ENCODE data around the gene NEK6. TPM values are rescaled to one million over a fixed set of nuclear protein-coding genes. Genes with fewer than 3 reads are reported as not detected.

The NEK6 gene
- total and polyA plus RNA-seq, 2 experiments from 2014 or later, result 33.5 to 44.7 TPM

DNA sequence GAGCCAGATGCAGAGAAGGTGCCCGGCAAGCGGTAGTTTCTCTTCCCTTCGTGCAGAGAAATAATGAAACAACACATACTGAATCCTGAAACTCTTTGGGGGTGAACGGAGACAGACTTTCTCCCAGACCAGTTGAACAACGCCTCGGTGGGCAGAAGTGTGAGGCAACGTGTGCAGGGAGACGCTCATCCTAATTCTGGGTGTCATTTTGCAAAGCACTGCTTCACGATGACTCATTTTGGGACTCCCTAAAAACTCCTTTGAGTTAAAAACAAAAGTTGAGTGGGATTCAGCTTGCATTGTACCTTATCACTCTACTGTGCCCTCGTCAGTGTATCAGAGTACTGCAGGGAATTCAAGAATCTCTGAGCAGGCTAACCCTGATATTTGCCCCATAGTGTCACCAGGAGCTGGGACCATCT, 3.5 kb upstream of the NEK6 start:
- TF ChIP-seq EZH2phosphoT487 (IDR thresholded peaks at IDR 0.05; ENCODE audit: low read depth, severe bottlenecking, unreplicated experiment), result no peak
- TF ChIP-seq EZH2 (IDR thresholded peaks at IDR 0.05; ENCODE audit: borderline replicate concordance), result no peak
- TF ChIP-seq, protein P1, sequence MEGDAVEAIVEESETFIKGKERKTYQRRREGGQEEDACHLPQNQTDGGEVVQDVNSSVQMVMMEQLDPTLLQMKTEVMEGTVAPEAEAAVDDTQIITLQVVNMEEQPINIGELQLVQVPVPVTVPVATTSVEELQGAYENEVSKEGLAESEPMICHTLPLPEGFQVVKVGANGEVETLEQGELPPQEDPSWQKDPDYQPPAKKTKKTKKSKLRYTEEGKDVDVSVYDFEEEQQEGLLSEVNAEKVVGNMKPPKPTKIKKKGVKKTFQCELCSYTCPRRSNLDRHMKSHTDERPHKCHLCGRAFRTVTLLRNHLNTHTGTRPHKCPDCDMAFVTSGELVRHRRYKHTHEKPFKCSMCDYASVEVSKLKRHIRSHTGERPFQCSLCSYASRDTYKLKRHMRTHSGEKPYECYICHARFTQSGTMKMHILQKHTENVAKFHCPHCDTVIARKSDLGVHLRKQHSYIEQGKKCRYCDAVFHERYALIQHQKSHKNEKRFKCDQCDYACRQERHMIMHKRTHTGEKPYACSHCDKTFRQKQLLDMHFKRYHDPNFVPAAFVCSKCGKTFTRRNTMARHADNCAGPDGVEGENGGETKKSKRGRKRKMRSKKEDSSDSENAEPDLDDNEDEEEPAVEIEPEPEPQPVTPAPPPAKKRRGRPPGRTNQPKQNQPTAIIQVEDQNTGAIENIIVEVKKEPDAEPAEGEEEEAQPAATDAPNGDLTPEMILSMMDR (IDR thresholded peaks at IDR 0.05; ENCODE audit: poor library complexity), result no peak
- H3K4me3 ChIP-seq, result no peak overlapping the region

DNA sequence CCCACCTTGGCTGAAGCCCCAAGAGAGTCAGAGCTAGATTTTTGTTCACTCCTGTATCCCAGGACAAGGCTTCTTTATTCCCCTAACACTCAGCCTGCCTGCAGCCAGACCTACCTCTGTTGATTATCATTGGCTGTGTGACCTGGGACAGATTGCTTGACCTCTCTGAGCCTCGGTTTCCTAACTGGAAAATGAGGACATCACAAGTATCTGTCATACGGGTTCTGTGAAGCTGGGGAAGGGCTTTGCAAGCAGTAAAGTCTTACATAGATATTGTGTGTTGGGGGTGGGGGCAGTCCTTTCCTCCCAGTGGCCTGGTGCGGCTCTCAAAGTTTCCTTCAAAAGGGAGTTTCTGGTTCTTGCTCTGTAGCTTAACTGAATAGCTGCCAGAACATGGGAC, 2.5 kb upstream of the NEK6 start:
- H2AFZ ChIP-seq, result no peak overlapping the region
- TF ChIP-seq EZH2 (IDR thresholded peaks at IDR 0.05; ENCODE audit: borderline replicate concordance) (no peak), EZH2phosphoT487 (IDR thresholded peaks at IDR 0.05; ENCODE audit: low read depth, severe bottlenecking, unreplicated experiment) (no peak)
- TF ChIP-seq, protein P1 (IDR thresholded peaks at IDR 0.05; ENCODE audit: poor library complexity), result no peak
- H4K20me1 ChIP-seq (ENCODE audit: insufficient read depth, poor library complexity, severe bottlenecking), result no peaks in the 10 kb centered on the region
- H3K27ac ChIP-seq, result no peak overlapping the region
- no peak for DNase-seq (ENCODE audit: low spot score)
- H3K36me3 ChIP-seq (replicated peaks; ENCODE audit: insufficient read depth, low read depth), result no peaks in the 10 kb centered on the region
- no peaks in the 10 kb centered on the region for H3K27me3 ChIP-seq
- 86% methylated on average over 3 of the region's 3 CpGs for WGBS (ENCODE audit: low lambda C conversion rate, missing lambda C conversion rate)
- no peaks in the 10 kb centered on the region for H3K9me3 ChIP-seq (ENCODE audit: low read depth)
- no peak overlapping the region for H3K4me3 ChIP-seq
- H3K79me2 ChIP-seq, result peaks cover 6% of the 10 kb centered on the region
- H3K4me2 ChIP-seq, result no peak overlapping the region
- peaks cover 16% of the 10 kb centered on the region for H3K4me1 ChIP-seq (ENCODE audit: insufficient read depth)
- no peaks in the 10 kb centered on the region for H3K9me2 ChIP-seq (replicated peaks; ENCODE audit: insufficient read depth)

More for the DNA sequence above, 3.5 kb upstream of the NEK6 start:
- H3K79me2 ChIP-seq, result peaks cover 2% of the 10 kb centered on the region
- H4K20me1 ChIP-seq (ENCODE audit: insufficient read depth, poor library complexity, severe bottlenecking), result no peaks in the 10 kb centered on the region
- WGBS (ENCODE audit: low lambda C conversion rate, missing lambda C conversion rate), result 85% methylated on average over 10 of the region's 10 CpGs
- H3K9me2 ChIP-seq (replicated peaks; ENCODE audit: insufficient read depth), result no peaks in the 10 kb centered on the region
- no peaks in the 10 kb centered on the region for H3K27me3 ChIP-seq
- no peak overlapping the region for H2AFZ ChIP-seq
- peaks cover 8% of the 10 kb centered on the region for H3K4me1 ChIP-seq (ENCODE audit: insufficient read depth)
- no peak overlapping the region for H3K27ac ChIP-seq
- no peaks in the 10 kb centered on the region for H3K9me3 ChIP-seq (ENCODE audit: low read depth)
- no peaks in the 10 kb centered on the region for H3K36me3 ChIP-seq (replicated peaks; ENCODE audit: insufficient read depth, low read depth)
- no peak overlapping the region for H3K4me2 ChIP-seq
- DNase-seq (ENCODE audit: low spot score), result no peak

DNA sequence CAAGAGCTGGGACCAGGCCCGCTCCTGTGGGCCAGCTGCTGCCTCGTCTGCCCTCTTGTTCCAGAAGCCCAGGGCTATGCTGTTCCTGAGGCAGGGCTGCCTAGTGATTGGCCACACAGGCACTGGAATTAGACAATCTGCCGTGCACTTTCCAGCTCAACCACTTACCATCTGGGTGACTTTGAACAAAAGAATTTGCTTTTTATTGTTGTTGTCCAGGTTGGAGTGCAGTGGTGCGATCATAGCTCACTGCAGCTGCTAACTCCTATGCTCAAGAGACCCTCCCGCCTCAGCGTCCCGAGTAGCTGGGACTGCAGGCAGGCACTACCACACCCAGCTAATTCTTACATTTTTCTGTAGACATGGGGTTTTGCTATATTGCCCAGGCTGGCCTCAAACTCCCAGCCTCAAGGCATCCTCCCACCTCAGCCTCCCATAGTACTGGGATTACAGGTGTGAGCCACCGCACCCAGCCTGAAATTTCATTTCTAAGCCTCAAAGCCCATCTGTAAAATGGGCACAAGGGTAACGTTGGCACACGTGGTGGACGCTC, 1.2 kb upstream of the NEK6 start:
- TF ChIP-seq EZH2phosphoT487 (IDR thresholded peaks at IDR 0.05; ENCODE audit: low read depth, severe bottlenecking, unreplicated experiment) (no peak), EZH2 (IDR thresholded peaks at IDR 0.05; ENCODE audit: borderline replicate concordance) (no peak)
- TF ChIP-seq, protein P1 (IDR thresholded peaks at IDR 0.05; ENCODE audit: poor library complexity), result no peak
- H3K36me3 ChIP-seq (replicated peaks; ENCODE audit: insufficient read depth, low read depth), result no peaks in the 10 kb centered on the region
- H3K4me3 ChIP-seq, result no peak overlapping the region
- H3K79me2 ChIP-seq, result peaks cover 17% of the 10 kb centered on the region
- no peaks in the 10 kb centered on the region for H3K27me3 ChIP-seq
- H3K27ac ChIP-seq, result no peak overlapping the region
- peak; percentile 54 for DNase-seq (ENCODE audit: low spot score)
- H3K4me2 ChIP-seq, result no peak overlapping the region
- H2AFZ ChIP-seq, result no peak overlapping the region
- WGBS (ENCODE audit: low lambda C conversion rate, missing lambda C conversion rate), result 61% methylated on average over 11 of the region's 11 CpGs
- H4K20me1 ChIP-seq (ENCODE audit: insufficient read depth, poor library complexity, severe bottlenecking), result no peaks in the 10 kb centered on the region
- no peaks in the 10 kb centered on the region for H3K9me2 ChIP-seq (replicated peaks; ENCODE audit: insufficient read depth)
- no peaks in the 10 kb centered on the region for H3K9me3 ChIP-seq (ENCODE audit: low read depth)
- H3K4me1 ChIP-seq (ENCODE audit: insufficient read depth), result peaks cover 26% of the 10 kb centered on the region

All from hepatocyte (in vitro differentiated cells).